Panc1 (cell line): ENCODE results near the gene DNAAF5. TPM values are rescaled to one million over a fixed set of nuclear protein-coding genes. Genes with fewer than 3 reads are reported as not detected.

Source experiments
- ATAC-seq: fragments of 200-7000 bp; cut with Tn5 transposase; 2 replicates; pipeline ENCODE4 v1.9.1; 2020; ENCODE audit warnings: mild to moderate bottlenecking, moderate library complexity
- BruUV-seq: library from RNA; stranded (reverse); fragments of 400-500 nt; replicated peaks from 2 replicates; lab custom pipeline; 2021; lab: Mats Ljungman, UMichigan
- CTCF ChIA-PET: fragments of 300-600 bp; sonication (Branson Sonifier 250); formaldehyde crosslinking; loops from one replicate; lab custom pipeline; 2022; ENCODE audit warnings: antibody characterized with exemption; lab: Charles Lee
- POLR2A ChIA-PET: fragments of 300-600 bp; sonication (Branson Sonifier 250); formaldehyde crosslinking; loops from one replicate; lab custom pipeline; 2022; ENCODE audit warnings: antibody characterized with exemption; lab: Charles Lee
- DNase-seq: peaks from one replicate; pipeline ENCODE4 v3.0.0-alpha.2; 2010; ENCODE audit warnings: low read depth, low spot score
- H3K27ac ChIP-seq: 2 replicates; pipeline ENCODE4 v1.5.1; 2011; ENCODE audit warnings: mild to moderate bottlenecking, low read length, inconsistent platforms
- H3K27me3 ChIP-seq: fragments of 200-500 bp; sonication (Bioruptor generic); 2 replicates; pipeline ENCODE4 v1.6.0; 2014; ENCODE audit warnings: low read length, inconsistent platforms; ENCODE audit not compliant: control insufficient read depth, insufficient read depth
- H3K36me3 ChIP-seq: fragments of 200-500 bp; sonication (Bioruptor generic); 2 replicates; pipeline ENCODE4 v1.5.1; 2014; ENCODE audit warnings: inconsistent platforms, mild to moderate bottlenecking, low read length, moderate library complexity; ENCODE audit not compliant: control insufficient read depth, insufficient read depth
- H3K4me1 ChIP-seq: 2 replicates; pipeline ENCODE4 v1.5.1; 2011; ENCODE audit warnings: inconsistent platforms, mild to moderate bottlenecking, low read length, moderate library complexity; ENCODE audit not compliant: control insufficient read depth, insufficient read depth
- H3K4me3 ChIP-seq, 2 experiments: 2 replicates each; pipeline ENCODE4 v1.5.1; 2011 to 2012; ENCODE audit warnings: low read depth in 2 of 2, low read length in 2 of 2, mild to moderate bottlenecking in 2 of 2, inconsistent platforms in 1 of 2, moderate library complexity in 1 of 2
- H3K9me3 ChIP-seq: fragments of 200-500 bp; sonication (Bioruptor generic); 2 replicates; pipeline ENCODE4 v1.5.1; 2014; ENCODE audit warnings: low read depth, mild to moderate bottlenecking, inconsistent platforms, low read length, moderate library complexity; ENCODE audit not compliant: control insufficient read depth, insufficient read depth
- POLR2AphosphoS5 ChIP-seq: IDR thresholded peaks from 2 replicates; pipeline ENCODE4 v1.6.1; 2012; ENCODE audit warnings: mild to moderate bottlenecking, low read depth, low read length, moderate library complexity
- SIN3A ChIP-seq: IDR thresholded peaks from 2 replicates; pipeline ENCODE4 v1.6.1; 2012; ENCODE audit warnings: low read depth, mild to moderate bottlenecking, low read length, moderate library complexity, borderline replicate concordance; ENCODE audit not compliant: insufficient read depth
- TCF7L2 ChIP-seq: IDR thresholded peaks from 2 replicates; pipeline ENCODE4 v1.6.1; 2011; ENCODE audit warnings: mild to moderate bottlenecking, low read depth, low read length, inconsistent platforms
- in situ Hi-C: cut with HindIII; loops from 2 replicates; pipeline ENCODE4 v1.10.0; 2016; ENCODE audit warnings: low sequenced_read_pairs, low pct_unique_long_range_greater_than_20kb
- intact Hi-C: fragments of 100-400 bp; cut with micrococcal nuclease; formaldehyde crosslinking; loops from one replicate; pipeline ENCODE4 v1.10.0; 2022; ENCODE audit not compliant: unreplicated experiment
- total RNA-seq: library from RNA; stranded (reverse); gene quantifications from one replicate; pipeline ENCODE4 v1.2.1, GENCODE V29; 2021; ENCODE audit not compliant: unreplicated experiment
- TF ChIP-seq, protein P1 (sequence below), 2 experiments: IDR thresholded peaks; 2 replicates each; pipeline ENCODE4 v1.6.1; 2011 to 2012; ENCODE audit warnings: low read depth in 2 of 2, control low read depth in 1 of 2, low read length in 1 of 2, mild to moderate bottlenecking in 1 of 2, moderate library complexity in 1 of 2; ENCODE audit not compliant: insufficient read depth in 1 of 2
- TF ChIP-seq, protein P2 (sequence below): fragments of 450-650 bp; IDR thresholded peaks from 2 replicates; pipeline ENCODE4 v1.5.1; 2017; ENCODE audit warnings: mild to moderate bottlenecking

The DNAAF5 gene
- total RNA-seq, 1 experiment from 2014 or later = 79.5 TPM

DNA sequence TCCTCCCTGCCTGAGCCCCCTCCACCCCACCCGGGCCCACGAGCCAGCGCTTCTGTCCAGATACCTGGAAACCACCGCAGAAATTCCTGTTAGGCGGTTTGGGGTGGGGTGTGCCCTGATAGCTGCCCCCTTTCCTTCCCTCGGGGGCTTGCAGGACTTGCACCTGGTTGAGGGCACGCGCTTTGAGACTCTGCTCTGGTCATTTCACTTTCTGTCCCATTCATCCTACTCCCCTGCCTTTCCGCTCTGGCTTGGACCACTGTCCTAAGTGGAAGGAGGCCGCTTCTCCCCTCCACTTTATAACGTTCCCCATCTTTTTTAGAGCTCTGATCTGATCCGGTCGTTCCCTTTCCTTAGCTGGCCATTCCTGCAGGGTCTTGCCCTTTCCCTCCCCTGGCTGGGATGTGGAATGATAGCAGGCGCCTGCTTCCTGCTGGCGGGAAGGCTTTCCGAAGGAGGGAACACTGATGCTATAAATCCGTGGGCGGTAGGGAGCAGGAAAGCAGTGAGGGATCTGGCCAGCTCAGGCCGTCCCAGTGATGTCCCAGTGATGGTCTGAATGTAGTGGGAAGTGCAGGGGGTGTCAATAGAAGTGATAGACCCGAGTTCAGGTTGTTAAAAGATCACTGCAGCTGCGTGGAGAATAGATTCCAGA is 1.4 kb downstream of the DNAAF5 start:
- H3K4me1 ChIP-seq = peaks cover 36% of the 10 kb centered on the region
- H3K4me3 ChIP-seq = peak overlapping the region; percentile 63 to 67
- no peaks in the 10 kb centered on the region for H3K36me3 ChIP-seq
- H3K27ac ChIP-seq = peak overlapping the region; percentile 89
- peaks cover 8% of the 10 kb centered on the region; the same call in 1 of the 2 replicates for H3K9me3 ChIP-seq
- TF ChIP-seq TCF7L2 = no peak
- 0 out of 2 replicates have a peak, but pooled peaks have one; percentile 46 for TF ChIP-seq SIN3A
- no peak for TF ChIP-seq POLR2AphosphoS5
- POLR2A ChIA-PET = no interaction called here
- CTCF ChIA-PET = interaction anchor here (0.6 to 0.7 kb wide), 3 partner anchors 15 to 94 kb away, joined by 3 to 9 read pairs (median 3); no protein-coding TSS in a partner anchor
- no peak for DNase-seq
- intact Hi-C loops (no loop called here), in situ Hi-C loops (no loop called here)
- no peak for ATAC-seq
- no peaks in the 10 kb centered on the region for H3K27me3 ChIP-seq
- no TSS peak for BruUV-seq

DNA sequence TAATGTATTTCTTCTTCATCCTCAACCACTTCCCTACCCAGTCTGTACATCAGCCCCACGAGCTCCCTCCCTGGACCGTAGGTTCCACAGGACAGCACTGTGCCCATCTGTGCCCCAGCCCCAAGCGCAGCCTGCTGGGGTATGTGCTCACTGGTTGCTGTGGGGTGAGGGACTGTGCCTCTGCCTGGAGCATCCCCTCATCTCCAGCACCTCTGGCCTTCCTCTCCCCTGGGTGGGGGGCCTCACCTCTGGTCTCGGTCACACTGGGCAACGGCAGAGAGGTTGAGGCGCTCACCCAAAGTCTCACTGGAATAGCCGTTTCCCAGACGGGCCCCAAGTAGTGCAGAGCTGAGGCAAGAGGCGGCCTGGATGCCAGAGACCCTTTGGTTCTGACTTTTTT is 2.1 kb downstream of the DNAAF5 start:
- H3K27me3 ChIP-seq = no peaks in the 10 kb centered on the region
- peaks cover 8% of the 10 kb centered on the region; the same call in 1 of the 2 replicates for H3K9me3 ChIP-seq
- no TSS peak for BruUV-seq
- peak overlapping the region; percentile 63 to 67; a peak in 3 of 4 replicates for H3K4me3 ChIP-seq
- ChIA-PET POLR2A (no interaction called here), CTCF (interaction anchor here (0.6 to 0.7 kb wide), 3 partner anchors 40 to 95 kb away, joined by 3 to 8 read pairs (median 3); no protein-coding TSS in a partner anchor)
- in situ Hi-C loops = no loop called here
- TF ChIP-seq, protein P1, sequence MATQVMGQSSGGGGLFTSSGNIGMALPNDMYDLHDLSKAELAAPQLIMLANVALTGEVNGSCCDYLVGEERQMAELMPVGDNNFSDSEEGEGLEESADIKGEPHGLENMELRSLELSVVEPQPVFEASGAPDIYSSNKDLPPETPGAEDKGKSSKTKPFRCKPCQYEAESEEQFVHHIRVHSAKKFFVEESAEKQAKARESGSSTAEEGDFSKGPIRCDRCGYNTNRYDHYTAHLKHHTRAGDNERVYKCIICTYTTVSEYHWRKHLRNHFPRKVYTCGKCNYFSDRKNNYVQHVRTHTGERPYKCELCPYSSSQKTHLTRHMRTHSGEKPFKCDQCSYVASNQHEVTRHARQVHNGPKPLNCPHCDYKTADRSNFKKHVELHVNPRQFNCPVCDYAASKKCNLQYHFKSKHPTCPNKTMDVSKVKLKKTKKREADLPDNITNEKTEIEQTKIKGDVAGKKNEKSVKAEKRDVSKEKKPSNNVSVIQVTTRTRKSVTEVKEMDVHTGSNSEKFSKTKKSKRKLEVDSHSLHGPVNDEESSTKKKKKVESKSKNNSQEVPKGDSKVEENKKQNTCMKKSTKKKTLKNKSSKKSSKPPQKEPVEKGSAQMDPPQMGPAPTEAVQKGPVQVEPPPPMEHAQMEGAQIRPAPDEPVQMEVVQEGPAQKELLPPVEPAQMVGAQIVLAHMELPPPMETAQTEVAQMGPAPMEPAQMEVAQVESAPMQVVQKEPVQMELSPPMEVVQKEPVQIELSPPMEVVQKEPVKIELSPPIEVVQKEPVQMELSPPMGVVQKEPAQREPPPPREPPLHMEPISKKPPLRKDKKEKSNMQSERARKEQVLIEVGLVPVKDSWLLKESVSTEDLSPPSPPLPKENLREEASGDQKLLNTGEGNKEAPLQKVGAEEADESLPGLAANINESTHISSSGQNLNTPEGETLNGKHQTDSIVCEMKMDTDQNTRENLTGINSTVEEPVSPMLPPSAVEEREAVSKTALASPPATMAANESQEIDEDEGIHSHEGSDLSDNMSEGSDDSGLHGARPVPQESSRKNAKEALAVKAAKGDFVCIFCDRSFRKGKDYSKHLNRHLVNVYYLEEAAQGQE (IDR thresholded peaks at IDR 0.05; ENCODE audit: insufficient read depth in 1 of 2, low read depth in 2 of 2, low read length in 1 of 2) = no peak
- TF ChIP-seq POLR2AphosphoS5 (no peak), SIN3A (no peak), TCF7L2 (no peak)
- TF ChIP-seq, protein P2, sequence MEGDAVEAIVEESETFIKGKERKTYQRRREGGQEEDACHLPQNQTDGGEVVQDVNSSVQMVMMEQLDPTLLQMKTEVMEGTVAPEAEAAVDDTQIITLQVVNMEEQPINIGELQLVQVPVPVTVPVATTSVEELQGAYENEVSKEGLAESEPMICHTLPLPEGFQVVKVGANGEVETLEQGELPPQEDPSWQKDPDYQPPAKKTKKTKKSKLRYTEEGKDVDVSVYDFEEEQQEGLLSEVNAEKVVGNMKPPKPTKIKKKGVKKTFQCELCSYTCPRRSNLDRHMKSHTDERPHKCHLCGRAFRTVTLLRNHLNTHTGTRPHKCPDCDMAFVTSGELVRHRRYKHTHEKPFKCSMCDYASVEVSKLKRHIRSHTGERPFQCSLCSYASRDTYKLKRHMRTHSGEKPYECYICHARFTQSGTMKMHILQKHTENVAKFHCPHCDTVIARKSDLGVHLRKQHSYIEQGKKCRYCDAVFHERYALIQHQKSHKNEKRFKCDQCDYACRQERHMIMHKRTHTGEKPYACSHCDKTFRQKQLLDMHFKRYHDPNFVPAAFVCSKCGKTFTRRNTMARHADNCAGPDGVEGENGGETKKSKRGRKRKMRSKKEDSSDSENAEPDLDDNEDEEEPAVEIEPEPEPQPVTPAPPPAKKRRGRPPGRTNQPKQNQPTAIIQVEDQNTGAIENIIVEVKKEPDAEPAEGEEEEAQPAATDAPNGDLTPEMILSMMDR = no peak
- H3K4me1 ChIP-seq = peaks cover 38% of the 10 kb centered on the region
- H3K36me3 ChIP-seq = no peaks in the 10 kb centered on the region
- peak overlapping the region; percentile 89 for H3K27ac ChIP-seq
- DNase-seq (no peak), ATAC-seq (no peak)
- intact Hi-C loops = no loop called here
